Inflammatory macrophage (primary cell): ENCODE results near the gene OR2D3.
"Not testable (repeated sequence)": the region's sequence is repeated elsewhere in the genome, so short reads cannot be mapped to it uniquely, and the experiment has no call there.

Experiments used
- DNase-seq, 2 donors: peaks; one replicate each; pipeline ENCODE4 v3.0.0-alpha.2; 2020 to 2022

OR2D3 gene

GRCh38 chr11:6931146-6931713, 10.4 kb downstream of the OR2D3 start:
- no peak for DNase-seq

- DNase-seq = no peak
Observed at GRCh38 chr11:6932145-6932544, 11.3 kb downstream of the OR2D3 start.

GRCh38 chr11:6941970-6942369, 21.2 kb downstream of the OR2D3 start:
- no peak for DNase-seq

GRCh38 chr11:6943131-6943530, 22.3 kb downstream of the OR2D3 start:
- no peak for DNase-seq

- DNase-seq = not testable (repeated sequence)
Observed at GRCh38 chr11:6954248-6954647, 33.4 kb downstream of the OR2D3 start.

GRCh38 chr11:6962141-6962540, 41.3 kb downstream of the OR2D3 start:
- DNase-seq = no peak

GRCh38 chr11:6962673-6963072, 41.9 kb downstream of the OR2D3 start:
- DNase-seq = no peak

GRCh38 chr11:6968816-6969215, 48.0 kb downstream of the OR2D3 start:
- no peak for DNase-seq

GRCh38 chr11:6969854-6970253, 49.1 kb downstream of the OR2D3 start:
- DNase-seq = not testable (repeated sequence)
